ENCODE measurements around the gene FBXO15.

The FBXO15 gene

GRCh38 chr18:74063023-74063422 lies 84.6 kb downstream of the FBXO15 start:
- DNase-seq (ENCODE audit: low spot score) = no peak

DNA sequence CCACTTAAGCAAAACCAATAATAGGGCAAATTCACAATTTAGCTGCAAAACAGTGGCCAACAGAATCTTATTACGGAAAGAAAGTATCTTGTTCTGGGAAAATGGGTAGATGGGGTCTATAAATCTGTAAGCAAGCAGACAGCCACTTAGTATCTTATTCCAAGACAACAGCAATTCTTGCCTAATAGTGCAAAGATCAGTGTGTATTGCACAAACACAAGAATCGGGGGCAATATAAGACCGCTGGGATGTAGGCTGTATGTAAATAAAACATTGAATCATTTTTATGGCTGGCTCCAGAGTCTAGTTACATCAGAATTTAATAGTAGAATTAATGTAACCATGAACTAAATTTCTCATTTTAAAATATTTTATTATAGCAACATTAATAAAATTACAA lies 85.6 kb downstream of the FBXO15 start:
- DNase-seq (ENCODE audit: low spot score) = no peak

- no peak for DNase-seq (ENCODE audit: low spot score)
Measured at GRCh38 chr18:74060579-74060978, 87.1 kb downstream of the FBXO15 start.

DNA sequence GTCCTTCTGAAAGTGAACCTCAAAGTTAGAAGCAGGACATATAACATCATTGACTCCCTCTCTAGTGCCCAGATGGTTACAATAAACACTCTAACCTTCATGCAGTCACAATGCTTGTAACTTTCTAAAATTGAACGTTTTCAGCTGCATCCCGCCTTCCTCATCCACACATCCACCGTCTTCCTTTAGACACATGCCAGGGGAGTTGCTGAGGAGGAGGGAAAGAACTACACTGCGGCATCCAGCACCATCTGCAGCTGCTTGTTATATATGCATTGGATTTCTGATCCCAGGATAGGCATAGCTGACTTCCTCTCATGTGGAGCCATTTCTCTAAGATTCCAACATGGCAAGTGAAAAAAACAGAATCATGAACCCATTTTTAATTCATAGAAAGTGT lies 96.8 kb downstream of the FBXO15 start:
- DNase-seq (ENCODE audit: low spot score) = no peak

- no peak for DNase-seq (ENCODE audit: low spot score)
Measured at GRCh38 chr18:74040459-74041332, 106.9 kb downstream of the FBXO15 start.

GRCh38 chr18:74040008-74040407 lies 107.6 kb downstream of the FBXO15 start:
- no peak for DNase-seq (ENCODE audit: low spot score)

DNA sequence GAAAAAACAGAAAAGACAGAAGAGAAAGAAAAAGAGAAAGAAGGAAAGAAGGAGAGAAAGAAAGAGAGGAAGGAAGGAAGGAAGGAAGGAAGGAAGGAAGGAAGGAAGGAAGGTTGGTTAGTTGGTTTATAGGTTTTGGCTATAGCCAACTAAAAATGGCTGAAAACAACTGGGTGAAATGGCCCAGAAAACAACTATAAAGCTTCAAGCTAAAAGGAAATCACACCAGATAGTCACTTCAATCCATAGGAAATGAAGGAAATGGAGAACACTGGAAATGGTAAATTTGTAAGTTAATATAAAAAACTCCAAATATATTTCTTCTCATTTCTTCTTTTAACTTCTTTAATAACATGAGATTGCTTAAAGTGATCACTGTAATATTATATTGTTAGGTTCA lies 118.5 kb downstream of the FBXO15 start:
- DNase-seq (ENCODE audit: low spot score) = no peak
